ENCODE results near the gene VTCN1. TPM values are rescaled to one million over a fixed set of nuclear protein-coding genes. Genes with fewer than 3 reads are reported as not detected.
A peak's percentile ranks its signal among the peaks of the same experiment; 100 is the strongest.

The VTCN1 gene
- total RNA-seq, 1 donor: not detected

- H3K4me3 ChIP-seq (ENCODE audit: low read depth, low read length): no peak overlapping the region
- TF ChIP-seq, protein P1, sequence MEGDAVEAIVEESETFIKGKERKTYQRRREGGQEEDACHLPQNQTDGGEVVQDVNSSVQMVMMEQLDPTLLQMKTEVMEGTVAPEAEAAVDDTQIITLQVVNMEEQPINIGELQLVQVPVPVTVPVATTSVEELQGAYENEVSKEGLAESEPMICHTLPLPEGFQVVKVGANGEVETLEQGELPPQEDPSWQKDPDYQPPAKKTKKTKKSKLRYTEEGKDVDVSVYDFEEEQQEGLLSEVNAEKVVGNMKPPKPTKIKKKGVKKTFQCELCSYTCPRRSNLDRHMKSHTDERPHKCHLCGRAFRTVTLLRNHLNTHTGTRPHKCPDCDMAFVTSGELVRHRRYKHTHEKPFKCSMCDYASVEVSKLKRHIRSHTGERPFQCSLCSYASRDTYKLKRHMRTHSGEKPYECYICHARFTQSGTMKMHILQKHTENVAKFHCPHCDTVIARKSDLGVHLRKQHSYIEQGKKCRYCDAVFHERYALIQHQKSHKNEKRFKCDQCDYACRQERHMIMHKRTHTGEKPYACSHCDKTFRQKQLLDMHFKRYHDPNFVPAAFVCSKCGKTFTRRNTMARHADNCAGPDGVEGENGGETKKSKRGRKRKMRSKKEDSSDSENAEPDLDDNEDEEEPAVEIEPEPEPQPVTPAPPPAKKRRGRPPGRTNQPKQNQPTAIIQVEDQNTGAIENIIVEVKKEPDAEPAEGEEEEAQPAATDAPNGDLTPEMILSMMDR (IDR thresholded peaks at IDR 0.05; ENCODE audit: insufficient read depth, low read depth, low read length): peak; percentile 49
- DNase-seq (ENCODE audit: low read depth): peak; percentile 57
Observed at GRCh38 chr1:117128323-117129079, 82.2 kb downstream of the VTCN1 start.

GRCh38 chr1:117127795-117128194 lies 82.9 kb downstream of the VTCN1 start:
- TF ChIP-seq, protein P1 (IDR thresholded peaks at IDR 0.05; ENCODE audit: insufficient read depth, low read depth, low read length): no peak
- H3K4me3 ChIP-seq (ENCODE audit: low read depth, low read length): no peak overlapping the region
- DNase-seq (ENCODE audit: low read depth): peak; percentile 35

DNA sequence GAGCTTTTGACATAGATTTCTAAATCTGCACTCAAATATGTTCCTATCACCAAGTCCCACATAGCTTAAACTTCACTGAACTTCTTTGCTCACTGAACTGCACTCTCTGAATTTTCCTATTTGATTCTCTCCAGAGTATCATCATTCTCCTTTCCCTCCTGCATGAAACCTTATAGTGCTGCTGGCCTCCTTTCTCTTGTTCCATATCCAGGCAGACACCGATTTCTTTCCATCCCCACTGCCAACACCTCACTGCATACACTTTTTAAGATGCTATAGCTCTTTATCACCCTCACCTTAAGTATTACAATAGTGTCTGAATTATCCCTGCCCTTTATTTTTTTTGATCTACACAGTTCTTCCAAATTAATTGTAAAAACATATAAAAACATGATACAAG lies 86.1 kb downstream of the VTCN1 start:
- TF ChIP-seq, protein P1 (IDR thresholded peaks at IDR 0.05; ENCODE audit: insufficient read depth, low read depth, low read length): no peak
- no peak overlapping the region for H3K4me3 ChIP-seq (ENCODE audit: low read depth, low read length)
- no peak for DNase-seq (ENCODE audit: low read depth)

GRCh38 chr1:117123274-117123673 lies 87.5 kb downstream of the VTCN1 start:
- H3K4me3 ChIP-seq (ENCODE audit: low read depth, low read length): no peak overlapping the region
- DNase-seq (ENCODE audit: low read depth): no peak
- TF ChIP-seq, protein P1 (IDR thresholded peaks at IDR 0.05; ENCODE audit: insufficient read depth, low read depth, low read length): no peak

DNA sequence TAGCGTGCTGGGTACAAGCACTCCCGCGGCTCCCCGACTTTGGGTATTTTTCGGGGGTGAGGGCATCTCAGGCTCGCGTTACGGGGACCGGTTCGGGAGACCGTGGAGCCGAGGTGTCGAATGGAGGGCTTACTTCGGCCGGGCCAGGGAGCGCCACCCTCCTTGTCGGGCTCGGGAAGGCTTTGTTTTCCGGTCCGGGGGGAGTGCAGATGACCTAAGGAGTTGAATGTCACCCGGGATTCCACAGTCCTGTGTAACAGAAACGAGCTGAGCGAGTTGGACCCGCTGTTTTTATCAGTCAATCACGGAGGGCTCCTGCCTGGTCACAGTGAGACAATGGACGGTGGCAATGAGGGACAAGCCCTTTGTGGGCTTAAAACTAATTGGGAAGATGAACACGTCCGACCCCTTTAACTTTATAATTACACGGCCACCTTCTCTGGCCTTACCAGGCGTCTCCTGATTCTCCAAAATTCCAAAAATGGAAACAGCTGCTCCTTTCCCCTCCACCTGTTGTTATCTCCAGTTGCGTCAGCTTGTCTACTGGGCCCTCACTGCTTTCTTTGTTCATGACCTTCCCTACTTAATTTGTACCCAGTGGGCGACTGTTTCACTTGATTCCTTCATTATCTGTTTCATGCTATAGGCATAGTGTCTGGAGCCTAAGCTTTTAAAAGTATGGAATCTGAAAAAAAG lies 88.2 kb downstream of the VTCN1 start:
- H3K4me3 ChIP-seq (ENCODE audit: low read depth, low read length): peak overlapping the region; percentile 81
- DNase-seq (ENCODE audit: low read depth): no peak
- TF ChIP-seq, protein P1 (IDR thresholded peaks at IDR 0.05; ENCODE audit: insufficient read depth, low read depth, low read length): no peak

DNA sequence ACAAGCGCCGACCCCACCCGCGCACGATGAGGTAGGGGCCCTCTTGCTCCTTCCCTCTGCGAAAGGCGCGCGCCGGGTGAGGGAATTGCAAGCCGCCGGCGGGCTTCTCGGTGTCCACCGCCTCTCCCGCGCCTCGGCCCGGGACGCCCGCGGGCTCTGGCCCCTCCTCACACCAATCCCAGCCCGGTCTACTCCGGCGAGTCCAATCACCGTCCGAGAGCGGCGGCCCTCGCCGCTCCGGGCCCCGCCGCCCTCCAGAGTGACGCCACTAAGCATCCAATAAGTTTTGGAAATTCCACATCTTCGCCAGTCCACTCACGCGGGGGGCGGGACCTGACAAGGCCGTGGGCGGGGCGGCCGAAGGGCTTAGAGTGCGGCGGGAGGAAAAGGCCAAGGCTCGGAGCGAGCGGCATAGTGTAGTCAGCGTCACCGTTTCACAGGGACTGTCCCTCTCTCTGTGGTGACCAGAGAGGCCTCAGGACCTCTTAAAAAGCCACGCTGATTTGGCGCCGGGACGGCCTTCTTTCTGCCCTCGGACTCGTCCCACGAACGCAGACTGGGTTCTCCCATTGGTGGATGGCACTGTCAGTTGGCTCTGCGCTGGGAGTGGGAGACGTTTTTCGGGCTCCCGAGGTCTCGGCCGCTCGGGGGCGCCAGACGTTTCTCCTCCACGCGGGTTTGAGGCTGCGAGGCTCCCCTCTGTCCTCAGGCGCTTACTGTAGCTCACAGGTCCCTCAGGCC lies 89.0 kb downstream of the VTCN1 start, which contains the start of gene TRIM45:
Gene TRIM45 (minus strand): TSS at position 161 of the 741 bp plus-strand sequence. CDS start 548 bp downstream, outside the sequence.
- peak; percentile 97 for DNase-seq (ENCODE audit: low read depth)
- peak within 1 kb of the TSS; percentile 81 for H3K4me3 ChIP-seq (ENCODE audit: low read depth, low read length)
- TF ChIP-seq, protein P1 (IDR thresholded peaks at IDR 0.05; ENCODE audit: insufficient read depth, low read depth, low read length): peak; percentile 78

Measured in fibroblast of villous mesenchyme (primary cell).